Neural cell (in vitro differentiated cells): Measurements from ENCODE around the gene CEP85L. TPM values are rescaled to one million over a fixed set of nuclear protein-coding genes. Genes with fewer than 3 reads are reported as not detected.
A peak's percentile ranks its signal among the peaks of the same experiment; 100 is the strongest.

ENCODE experiments used
- H2AFZ ChIP-seq: fragments of 200-600, 300-800 bp; sonication (generic), shearing (Covaris generic); 2 replicates; pipeline ENCODE4 v1.6.0; 2014; ENCODE audit warnings: low read depth, mild to moderate bottlenecking, antibody characterized with exemption, low read length, moderate library complexity
- H3F3A ChIP-seq: fragments of 200-600 bp; shearing (Covaris generic); 2 replicates; pipeline ENCODE4 v1.6.1; 2016; ENCODE audit warnings: mild to moderate bottlenecking, moderate library complexity, mixed read lengths, antibody characterized with exemption, low read length; ENCODE audit not compliant: insufficient read depth, poor library complexity, severe bottlenecking
- H3K27ac ChIP-seq: fragments of 200-600, 300-800 bp; sonication (generic), shearing (Covaris generic); 2 replicates; pipeline ENCODE4 v1.5.1; 2014; ENCODE audit warnings: mild to moderate bottlenecking, low read length, moderate library complexity
- H3K27me3 ChIP-seq: fragments of 300-800, 200-600 bp; sonication (generic), shearing (Covaris generic); 2 replicates; pipeline ENCODE4 v1.6.0; 2014; ENCODE audit warnings: mild to moderate bottlenecking, low read depth, low read length, moderate library complexity; ENCODE audit not compliant: insufficient read depth
- H3K36me3 ChIP-seq: fragments of 300-800, 200-600 bp; sonication (generic), shearing (Covaris generic); 2 replicates; pipeline ENCODE4 v1.5.1; 2014; ENCODE audit warnings: mild to moderate bottlenecking, antibody characterized with exemption, low read length, moderate library complexity; ENCODE audit not compliant: insufficient read depth
- H3K4me2 ChIP-seq: fragments of 300-800, 200-600 bp; sonication (generic), shearing (Covaris generic); 2 replicates; pipeline ENCODE4 v1.6.0; 2014; ENCODE audit warnings: mild to moderate bottlenecking, low read length
- H3K4me3 ChIP-seq: fragments of 300-800, 200-600 bp; sonication (generic), shearing (Covaris generic); 2 replicates; pipeline ENCODE4 v1.5.1; 2014; ENCODE audit warnings: mild to moderate bottlenecking, low read length, moderate library complexity
- H3K79me2 ChIP-seq: fragments of 200-600 bp; shearing (Covaris generic); replicated peaks from 2 replicates; pipeline ENCODE4 v1.6.0; 2014; ENCODE audit warnings: mild to moderate bottlenecking, low read length, moderate library complexity; ENCODE audit not compliant: insufficient read depth
- H3K9ac ChIP-seq: fragments of 300-800, 200-600 bp; sonication (generic), shearing (Covaris generic); 2 replicates; pipeline ENCODE4 v1.6.1; 2016; ENCODE audit warnings: mild to moderate bottlenecking, low read length, mixed read lengths
- H3K9me2 ChIP-seq: fragments of 200-600 bp; shearing (Covaris generic); 2 replicates; pipeline ENCODE4 v1.6.1; 2016; ENCODE audit warnings: mild to moderate bottlenecking, low read length, mixed read lengths; ENCODE audit not compliant: insufficient read depth
- H3K9me3 ChIP-seq: fragments of 200-600, 300-800 bp; sonication (generic), shearing (Covaris generic); 2 replicates; pipeline ENCODE4 v1.6.1; 2016; ENCODE audit warnings: mild to moderate bottlenecking, mixed run types, low read length, moderate library complexity, mixed read lengths
- H4K20me1 ChIP-seq: fragments of 200-600 bp; shearing (Covaris generic); 2 replicates; pipeline ENCODE4 v1.6.1; 2016; ENCODE audit warnings: mild to moderate bottlenecking, mixed run types; ENCODE audit not compliant: insufficient read depth
- EP300 ChIP-seq: fragments of 450-650 bp; conservative IDR thresholded peaks from 2 replicates; pipeline ENCODE4 v1.6.1; 2014; ENCODE audit warnings: antibody characterized with exemption, mild to moderate bottlenecking, moderate library complexity; ENCODE audit not compliant: poor library complexity, severe bottlenecking
- EZH2 ChIP-seq: fragments of 200-600, 300-800 bp; shearing (Covaris generic), sonication (generic); IDR thresholded peaks from 2 replicates; pipeline ENCODE4 v1.6.1; 2014; ENCODE audit warnings: antibody characterized with exemption, low read length, borderline replicate concordance, mild to moderate bottlenecking; ENCODE audit not compliant: insufficient read depth, poor library complexity, severe bottlenecking
- MXI1 ChIP-seq: fragments of 450-650 bp; conservative IDR thresholded peaks from 2 replicates; pipeline ENCODE4 v1.6.1; 2014; ENCODE audit warnings: antibody characterized with exemption, mild to moderate bottlenecking; ENCODE audit not compliant: poor library complexity, severe bottlenecking
- POLR2AphosphoS5 ChIP-seq: IDR thresholded peaks from 2 replicates; pipeline ENCODE4 v1.6.1; 2012
- RAD21 ChIP-seq: fragments of 450-650 bp; conservative IDR thresholded peaks from 2 replicates; pipeline ENCODE4 v1.6.1; 2014; ENCODE audit warnings: antibody characterized with exemption, mild to moderate bottlenecking, moderate library complexity
- SMC3 ChIP-seq: fragments of 450-650 bp; conservative IDR thresholded peaks from 2 replicates; pipeline ENCODE4 v1.6.1; 2014; ENCODE audit warnings: antibody characterized with exemption, mild to moderate bottlenecking, moderate library complexity; ENCODE audit not compliant: poor library complexity
- TAF1 ChIP-seq: IDR thresholded peaks from 2 replicates; pipeline ENCODE4 v1.6.1; 2012; ENCODE audit warnings: low read depth
- polyA minus RNA-seq: library from RNA; depleted of rRNA, polyadenylated mRNA; stranded (reverse); fragments of >200 nt; gene quantifications from 2 replicates; pipeline ENCODE4 v1.2.3, GENCODE V29; 2014
- polyA plus RNA-seq: library from polyadenylated mRNA; depleted of rRNA; stranded (reverse); fragments of >200 nt; gene quantifications from 2 replicates; pipeline ENCODE4 v1.2.3, GENCODE V29; 2014
- TF ChIP-seq, protein P1 (sequence below): IDR thresholded peaks from 2 replicates; pipeline ENCODE4 v1.6.1; 2012; ENCODE audit warnings: borderline replicate concordance
- TF ChIP-seq, protein P2 (sequence below): fragments of 450-650 bp; IDR thresholded peaks from 2 replicates; pipeline ENCODE4 v1.5.1; 2014; ENCODE audit warnings: antibody characterized with exemption, mild to moderate bottlenecking, moderate library complexity; ENCODE audit not compliant: poor library complexity, severe bottlenecking

The CEP85L gene
- polyA plus RNA-seq: 16.0 and 17.0 TPM in 2 replicates
- 53.6 and 61.2 TPM in 2 replicates for polyA minus RNA-seq

DNA sequence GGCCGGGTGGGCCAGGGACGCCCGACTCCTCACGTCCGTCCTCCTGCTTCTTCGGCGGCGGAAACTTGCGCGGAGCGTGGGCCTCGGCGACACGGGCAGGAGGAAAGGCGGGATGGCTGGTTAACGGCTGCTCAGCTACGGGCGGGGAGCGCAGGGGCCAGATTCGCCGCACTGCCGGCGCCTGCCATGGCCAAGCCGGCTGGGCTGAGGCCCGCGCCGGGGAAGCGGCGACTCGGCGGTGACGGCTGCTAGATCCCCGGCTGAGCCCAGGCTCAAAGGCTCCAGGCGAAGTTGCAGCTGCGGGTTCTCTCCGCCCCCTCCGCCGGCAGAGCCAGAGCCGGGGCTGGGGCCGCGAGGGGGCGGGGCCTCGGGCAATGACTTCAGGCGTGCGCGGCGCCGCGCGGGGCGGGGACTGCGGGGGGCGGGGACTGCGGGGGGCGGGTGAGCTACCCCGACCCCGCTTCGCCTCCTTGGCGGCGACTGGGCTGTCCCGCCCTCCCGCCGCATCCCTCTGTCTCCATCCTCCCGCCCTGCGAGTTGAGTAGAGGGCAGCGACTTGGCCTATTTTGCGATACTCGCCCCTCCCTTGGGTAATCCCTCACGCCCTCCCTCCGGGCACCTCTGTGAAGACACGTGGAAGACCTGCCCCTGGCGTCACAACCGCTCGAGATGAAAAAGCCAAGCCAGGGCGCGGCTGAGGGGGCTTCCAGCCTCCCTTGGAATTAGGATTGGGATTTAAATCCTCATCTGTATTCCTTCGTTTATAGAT, at the start of gene CEP85L:
Gene CEP85L (minus strand): TSS at position 310 of the 769 bp plus-strand sequence. CDS start 322 bp downstream, outside the sequence.
- H3K9ac ChIP-seq: peak within 1 kb of the TSS; percentile 86

DNA sequence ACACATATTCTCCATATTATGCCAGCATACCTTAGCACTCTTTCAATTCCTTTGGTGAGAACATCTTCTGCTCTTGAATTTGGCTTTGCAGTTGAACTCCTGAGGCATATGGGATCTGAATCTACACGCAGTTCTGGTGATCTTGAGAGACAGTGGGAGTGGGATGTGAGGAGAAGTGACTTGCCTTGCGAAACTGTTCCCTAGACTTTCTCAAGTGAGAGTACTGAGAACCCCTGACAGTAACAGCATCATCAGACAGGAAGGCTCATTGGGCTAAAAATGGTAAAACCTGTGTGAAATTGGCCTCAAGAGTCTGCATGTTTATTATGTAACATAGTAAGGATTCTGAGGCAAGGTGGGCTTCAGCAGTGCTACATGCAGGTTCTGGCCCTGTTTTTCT, 49.1 kb upstream of the CEP85L start:
- no peak overlapping the region for H3K9ac ChIP-seq
- no peak overlapping the region for H3K27ac ChIP-seq
- no peaks in the 10 kb centered on the region for H3K9me3 ChIP-seq
- H2AFZ ChIP-seq: no peak overlapping the region
- H3F3A ChIP-seq: no peaks in the 10 kb centered on the region
- no peaks in the 10 kb centered on the region for H3K9me2 ChIP-seq
- H3K36me3 ChIP-seq: no peaks in the 10 kb centered on the region
- no peaks in the 10 kb centered on the region for H3K79me2 ChIP-seq
- TF ChIP-seq MXI1 (no peak), POLR2AphosphoS5 (no peak), EP300 (no peak), EZH2 (no peak), RAD21 (no peak)
- TF ChIP-seq, protein P1, sequence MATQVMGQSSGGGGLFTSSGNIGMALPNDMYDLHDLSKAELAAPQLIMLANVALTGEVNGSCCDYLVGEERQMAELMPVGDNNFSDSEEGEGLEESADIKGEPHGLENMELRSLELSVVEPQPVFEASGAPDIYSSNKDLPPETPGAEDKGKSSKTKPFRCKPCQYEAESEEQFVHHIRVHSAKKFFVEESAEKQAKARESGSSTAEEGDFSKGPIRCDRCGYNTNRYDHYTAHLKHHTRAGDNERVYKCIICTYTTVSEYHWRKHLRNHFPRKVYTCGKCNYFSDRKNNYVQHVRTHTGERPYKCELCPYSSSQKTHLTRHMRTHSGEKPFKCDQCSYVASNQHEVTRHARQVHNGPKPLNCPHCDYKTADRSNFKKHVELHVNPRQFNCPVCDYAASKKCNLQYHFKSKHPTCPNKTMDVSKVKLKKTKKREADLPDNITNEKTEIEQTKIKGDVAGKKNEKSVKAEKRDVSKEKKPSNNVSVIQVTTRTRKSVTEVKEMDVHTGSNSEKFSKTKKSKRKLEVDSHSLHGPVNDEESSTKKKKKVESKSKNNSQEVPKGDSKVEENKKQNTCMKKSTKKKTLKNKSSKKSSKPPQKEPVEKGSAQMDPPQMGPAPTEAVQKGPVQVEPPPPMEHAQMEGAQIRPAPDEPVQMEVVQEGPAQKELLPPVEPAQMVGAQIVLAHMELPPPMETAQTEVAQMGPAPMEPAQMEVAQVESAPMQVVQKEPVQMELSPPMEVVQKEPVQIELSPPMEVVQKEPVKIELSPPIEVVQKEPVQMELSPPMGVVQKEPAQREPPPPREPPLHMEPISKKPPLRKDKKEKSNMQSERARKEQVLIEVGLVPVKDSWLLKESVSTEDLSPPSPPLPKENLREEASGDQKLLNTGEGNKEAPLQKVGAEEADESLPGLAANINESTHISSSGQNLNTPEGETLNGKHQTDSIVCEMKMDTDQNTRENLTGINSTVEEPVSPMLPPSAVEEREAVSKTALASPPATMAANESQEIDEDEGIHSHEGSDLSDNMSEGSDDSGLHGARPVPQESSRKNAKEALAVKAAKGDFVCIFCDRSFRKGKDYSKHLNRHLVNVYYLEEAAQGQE: no peak
- no peak overlapping the region for H3K4me2 ChIP-seq
- no peak overlapping the region for H3K4me3 ChIP-seq
- no peaks in the 10 kb centered on the region for H4K20me1 ChIP-seq
- H3K27me3 ChIP-seq: no peaks in the 10 kb centered on the region

More for the DNA sequence above, at the start of gene CEP85L:
- Histone ChIP-seq H3K4me3 (peak within 1 kb of the TSS; percentile 93), H3K79me2 (peaks cover 35% of the 10 kb centered on the region), H3K9me2 (no peaks in the 10 kb centered on the region), H3K4me2 (peak within 1 kb of the TSS; percentile 24), H3K27ac (peak within 1 kb of the TSS; percentile 85), H3F3A (no peaks in the 10 kb centered on the region), H3K36me3 (no peaks in the 10 kb centered on the region), H3K9me3 (no peaks in the 10 kb centered on the region), H3K27me3 (no peaks in the 10 kb centered on the region), H4K20me1 (no peaks in the 10 kb centered on the region), H2AFZ (peak within 1 kb of the TSS; percentile 80)
- TF ChIP-seq SMC3 (peak; percentile 14), RAD21 (no peak), EZH2 (no peak), POLR2AphosphoS5 (peak; percentile 82), TAF1 (peak; percentile 37), EP300 (no peak), MXI1 (peak; percentile 48)
- TF ChIP-seq, protein P1: peak; percentile 53
- TF ChIP-seq, protein P2, sequence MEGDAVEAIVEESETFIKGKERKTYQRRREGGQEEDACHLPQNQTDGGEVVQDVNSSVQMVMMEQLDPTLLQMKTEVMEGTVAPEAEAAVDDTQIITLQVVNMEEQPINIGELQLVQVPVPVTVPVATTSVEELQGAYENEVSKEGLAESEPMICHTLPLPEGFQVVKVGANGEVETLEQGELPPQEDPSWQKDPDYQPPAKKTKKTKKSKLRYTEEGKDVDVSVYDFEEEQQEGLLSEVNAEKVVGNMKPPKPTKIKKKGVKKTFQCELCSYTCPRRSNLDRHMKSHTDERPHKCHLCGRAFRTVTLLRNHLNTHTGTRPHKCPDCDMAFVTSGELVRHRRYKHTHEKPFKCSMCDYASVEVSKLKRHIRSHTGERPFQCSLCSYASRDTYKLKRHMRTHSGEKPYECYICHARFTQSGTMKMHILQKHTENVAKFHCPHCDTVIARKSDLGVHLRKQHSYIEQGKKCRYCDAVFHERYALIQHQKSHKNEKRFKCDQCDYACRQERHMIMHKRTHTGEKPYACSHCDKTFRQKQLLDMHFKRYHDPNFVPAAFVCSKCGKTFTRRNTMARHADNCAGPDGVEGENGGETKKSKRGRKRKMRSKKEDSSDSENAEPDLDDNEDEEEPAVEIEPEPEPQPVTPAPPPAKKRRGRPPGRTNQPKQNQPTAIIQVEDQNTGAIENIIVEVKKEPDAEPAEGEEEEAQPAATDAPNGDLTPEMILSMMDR: no peak
